Mammary epithelial cell (primary cell): ENCODE measurements around the gene LRRC4B.

Source experiments
- CTCF ChIP-seq, 2 donors: IDR thresholded peaks in 1 of 2; conservative IDR thresholded peaks in 1 of 2; 2 replicates each; pipeline ENCODE4 v1.5.1; 2011 to 2012; ENCODE audit warnings: inconsistent platforms in 2 of 2, low read length in 2 of 2, mild to moderate bottlenecking in 2 of 2, control low read depth in 1 of 2, low read depth in 1 of 2; ENCODE audit not compliant: insufficient read depth in 1 of 2; ENCODE audit errors: extremely low read depth in 1 of 2
- EZH2 ChIP-seq: IDR thresholded peaks from 2 replicates; pipeline ENCODE4 v1.6.1; 2012; ENCODE audit warnings: low read length, inconsistent platforms, borderline replicate concordance

GRCh38 chr19:50568728-50569698 lies 778 bp upstream of the LRRC4B start:
- no peak for TF ChIP-seq CTCF (conservative IDR thresholded peaks at IDR 0.05 in 1 of 2, IDR thresholded peaks at IDR 0.05 in 1 of 2; ENCODE audit: extremely low read depth in 1 of 2, insufficient read depth in 1 of 2, low read depth in 1 of 2, low read length in 2 of 2)
- TF ChIP-seq EZH2: no peak
